ENCODE measurements around the gene ING3.
A peak's percentile ranks its signal among the peaks of the same experiment; 100 is the strongest.

Gene ING3

GRCh38 chr7:120950539-120951308 is at the start of gene ING3:
TSS of gene ING3 (plus strand) at chr7:120950777. CDS start at chr7:120950897, 120 bp downstream.
- DNase-seq (ENCODE audit: low spot score) = peak; percentile 99

- DNase-seq (ENCODE audit: low spot score) = no peak
Measured at GRCh38 chr7:120915314-120916105, 35.1 kb upstream of the ING3 start.

GRCh38 chr7:120916121-120916520 is 34.5 kb upstream of the ING3 start:
- DNase-seq (ENCODE audit: low spot score) = no peak

- DNase-seq (ENCODE audit: low spot score) = no peak
Measured at GRCh38 chr7:120916538-120916937, 34.0 kb upstream of the ING3 start.

- no peak for DNase-seq (ENCODE audit: low spot score)
Measured at GRCh38 chr7:120919466-120919865, 31.1 kb upstream of the ING3 start.

GRCh38 chr7:120920034-120920433 is 30.5 kb upstream of the ING3 start:
- no peak for DNase-seq (ENCODE audit: low spot score)

GRCh38 chr7:120920591-120921274 is 29.8 kb upstream of the ING3 start:
- no peak for DNase-seq (ENCODE audit: low spot score)

- DNase-seq (ENCODE audit: low spot score) = no peak
Measured at GRCh38 chr7:120924837-120925236, 25.7 kb upstream of the ING3 start.

GRCh38 chr7:120925392-120925791 is 25.2 kb upstream of the ING3 start:
- no peak for DNase-seq (ENCODE audit: low spot score)

GRCh38 chr7:120926943-120927346 is 23.6 kb upstream of the ING3 start:
- DNase-seq (ENCODE audit: low spot score) = no peak

GRCh38 chr7:120927454-120928103 is 23.0 kb upstream of the ING3 start:
- DNase-seq (ENCODE audit: low spot score) = no peak

GRCh38 chr7:120931243-120931642 is 19.3 kb upstream of the ING3 start:
- no peak for DNase-seq (ENCODE audit: low spot score)

- DNase-seq (ENCODE audit: low spot score) = no peak
Measured at GRCh38 chr7:120933475-120933874, 17.1 kb upstream of the ING3 start.

GRCh38 chr7:120939345-120939744 is 11.2 kb upstream of the ING3 start:
- DNase-seq (ENCODE audit: low spot score) = no peak

GRCh38 chr7:120941064-120941463 is 9.5 kb upstream of the ING3 start:
- DNase-seq (ENCODE audit: low spot score) = no peak

- no peak for DNase-seq (ENCODE audit: low spot score)
Measured at GRCh38 chr7:120941856-120942255, 8.7 kb upstream of the ING3 start.

GRCh38 chr7:120942861-120943260 is 7.7 kb upstream of the ING3 start:
- no peak for DNase-seq (ENCODE audit: low spot score)

GRCh38 chr7:120944826-120945562 is 5.6 kb upstream of the ING3 start:
- no peak for DNase-seq (ENCODE audit: low spot score)

GRCh38 chr7:120947980-120948379 is 2.6 kb upstream of the ING3 start:
- DNase-seq (ENCODE audit: low spot score) = no peak

- DNase-seq (ENCODE audit: low spot score) = no peak
Measured at GRCh38 chr7:120949393-120949911, 1.1 kb upstream of the ING3 start.

GRCh38 chr7:120949998-120950538 is 509 bp upstream of the ING3 start:
- DNase-seq (ENCODE audit: low spot score) = no peak

Data from Ammon's horn (tissue), 1 donor.